ENCODE data around the gene RHOC. TPM values are rescaled to one million over a fixed set of nuclear protein-coding genes. Genes with fewer than 3 reads are reported as not detected.

The RHOC gene
- total RNA-seq, 1 experiment from 2014 or later, result 76.9 TPM

DNA sequence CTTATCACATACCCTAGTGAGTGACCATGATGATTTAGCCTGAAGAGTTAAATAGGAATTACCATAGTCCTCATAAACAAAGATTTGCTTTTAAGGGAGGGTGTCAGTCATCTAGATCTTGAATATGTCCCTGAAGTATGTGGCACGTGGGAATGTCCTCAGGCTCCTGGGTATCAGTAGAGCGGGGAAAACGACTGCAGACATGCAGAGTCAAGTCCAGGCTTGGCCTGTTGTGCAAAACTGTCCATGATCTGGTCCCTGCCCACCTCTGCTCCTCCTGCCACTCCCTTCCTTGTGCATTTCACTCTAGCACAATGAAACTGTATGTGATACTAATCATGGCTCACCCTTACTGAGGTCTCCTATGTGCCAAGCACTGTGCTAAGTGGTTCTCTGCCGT, 19.6 kb downstream of the RHOC start:
- DNase-seq (ENCODE audit: extremely low read depth, low read depth), result no peak

DNA sequence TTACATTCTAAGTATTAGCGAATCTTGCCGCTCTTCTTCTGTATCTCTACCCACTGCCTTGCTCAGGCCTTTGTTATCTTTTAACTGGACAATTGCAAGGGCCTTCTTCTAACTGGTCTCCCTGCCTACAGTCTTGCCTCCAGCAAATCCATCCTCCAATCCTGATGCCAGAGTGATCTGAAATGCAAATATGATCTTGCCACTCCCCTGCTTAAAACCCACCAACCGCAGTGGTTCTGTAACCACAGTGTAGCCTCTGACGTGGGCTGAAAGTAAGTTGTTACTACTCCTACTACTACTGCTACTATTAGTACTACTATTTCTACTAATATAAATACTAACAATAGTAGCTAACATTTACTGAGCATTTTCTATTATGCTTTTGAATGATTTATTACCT, 20.1 kb downstream of the RHOC start:
- no peak for DNase-seq (ENCODE audit: extremely low read depth, low read depth)

DNA sequence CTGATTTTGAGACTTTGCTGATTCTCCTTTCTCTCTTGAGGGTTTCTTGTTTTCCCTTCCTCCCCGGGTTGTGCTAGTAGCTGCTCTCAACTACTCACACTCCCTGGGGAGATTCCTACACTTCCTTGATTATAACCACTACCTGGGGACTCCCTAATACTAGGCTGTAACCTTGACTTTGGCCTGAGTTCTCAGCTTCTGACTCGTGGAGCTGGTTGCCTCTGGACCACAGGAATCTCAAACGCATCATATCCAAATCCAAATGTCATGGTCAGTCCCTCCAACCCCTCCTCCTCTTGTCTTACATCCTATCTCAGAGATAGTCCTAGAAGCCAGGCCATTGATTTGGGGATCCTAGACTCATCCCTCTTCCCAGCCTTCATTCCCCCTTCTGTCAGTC, 20.5 kb downstream of the RHOC start:
- no peak for DNase-seq (ENCODE audit: extremely low read depth, low read depth)

DNA sequence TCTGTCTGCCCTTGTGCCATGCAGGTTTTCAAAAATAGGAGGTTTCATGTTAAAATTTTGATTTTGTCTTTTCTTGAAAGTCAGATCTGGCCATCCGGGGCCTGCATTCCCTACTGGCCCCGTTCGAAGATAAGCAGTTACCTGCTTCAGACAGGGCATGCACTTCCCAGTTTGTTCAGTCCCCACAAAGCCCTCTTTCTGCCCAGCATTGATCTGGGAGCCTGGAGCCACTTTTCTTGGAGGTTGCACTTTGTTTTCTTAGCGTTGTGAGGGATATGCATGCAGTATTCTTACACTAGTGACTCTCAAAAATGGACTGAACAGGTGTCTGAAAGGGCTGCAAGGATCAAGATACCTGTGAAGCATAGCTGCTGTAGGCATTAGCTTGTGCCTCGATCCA, 21.0 kb downstream of the RHOC start:
- DNase-seq (ENCODE audit: extremely low read depth, low read depth), result no peak

DNA sequence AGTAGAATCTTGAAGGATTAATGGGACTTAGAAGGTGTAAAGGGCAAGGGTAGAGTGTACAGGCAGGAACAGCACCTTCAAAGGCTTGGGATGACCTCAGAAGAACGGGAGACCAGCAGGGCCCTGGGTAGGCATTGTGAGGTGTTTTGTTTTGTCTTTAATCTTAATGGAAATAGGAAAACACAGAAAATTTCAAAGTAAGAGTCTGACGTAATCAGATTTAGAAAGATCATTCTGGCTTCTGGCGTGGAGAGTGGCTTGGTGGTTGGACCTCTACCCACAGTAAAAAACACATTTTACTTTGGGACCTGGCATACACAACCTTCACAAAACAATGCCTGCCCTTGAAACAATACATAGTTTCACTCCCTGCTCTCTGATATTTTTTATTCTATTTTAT, 28.3 kb downstream of the RHOC start:
- DNase-seq (ENCODE audit: extremely low read depth, low read depth), result no peak

DNA sequence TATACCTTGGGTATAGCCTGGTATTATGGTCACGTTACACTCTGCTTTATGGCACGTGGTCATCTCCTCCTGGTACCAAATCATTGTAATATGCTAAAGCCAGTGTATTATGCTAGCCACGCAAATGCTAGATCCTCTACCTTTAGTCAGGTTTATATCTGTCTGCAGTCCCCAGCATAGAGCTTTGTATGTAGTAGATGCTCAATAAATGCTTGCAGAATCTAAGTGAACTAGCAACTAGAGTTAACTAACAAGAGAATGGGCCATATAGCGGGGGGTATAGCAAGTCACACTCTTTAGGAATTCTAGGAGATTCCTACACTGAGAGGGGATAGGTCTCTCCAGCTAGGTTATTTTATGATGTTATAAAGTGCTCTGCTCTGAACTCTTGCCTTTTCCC, 29.4 kb downstream of the RHOC start:
- no peak for DNase-seq (ENCODE audit: extremely low read depth, low read depth)

DNA sequence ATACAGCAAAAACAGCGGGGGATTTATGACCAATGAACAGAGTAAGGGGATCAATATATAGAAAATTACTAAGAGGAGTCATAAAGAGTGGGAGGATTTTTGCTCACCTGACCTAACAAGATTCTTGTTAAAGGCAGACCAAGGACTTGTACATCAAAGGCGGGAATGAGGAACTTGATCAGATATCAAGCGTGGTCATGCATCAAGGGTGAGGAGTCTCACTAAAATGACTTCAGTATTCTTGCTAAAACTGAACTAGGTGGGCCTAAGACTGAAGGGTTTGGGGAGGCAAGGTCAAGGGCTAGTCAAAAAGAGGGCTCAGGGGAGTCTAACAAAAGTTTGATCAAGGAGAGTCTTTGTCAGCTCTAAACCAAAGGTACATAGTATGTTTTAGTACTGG, 30.4 kb downstream of the RHOC start:
- DNase-seq (ENCODE audit: extremely low read depth, low read depth), result no peak

DNA sequence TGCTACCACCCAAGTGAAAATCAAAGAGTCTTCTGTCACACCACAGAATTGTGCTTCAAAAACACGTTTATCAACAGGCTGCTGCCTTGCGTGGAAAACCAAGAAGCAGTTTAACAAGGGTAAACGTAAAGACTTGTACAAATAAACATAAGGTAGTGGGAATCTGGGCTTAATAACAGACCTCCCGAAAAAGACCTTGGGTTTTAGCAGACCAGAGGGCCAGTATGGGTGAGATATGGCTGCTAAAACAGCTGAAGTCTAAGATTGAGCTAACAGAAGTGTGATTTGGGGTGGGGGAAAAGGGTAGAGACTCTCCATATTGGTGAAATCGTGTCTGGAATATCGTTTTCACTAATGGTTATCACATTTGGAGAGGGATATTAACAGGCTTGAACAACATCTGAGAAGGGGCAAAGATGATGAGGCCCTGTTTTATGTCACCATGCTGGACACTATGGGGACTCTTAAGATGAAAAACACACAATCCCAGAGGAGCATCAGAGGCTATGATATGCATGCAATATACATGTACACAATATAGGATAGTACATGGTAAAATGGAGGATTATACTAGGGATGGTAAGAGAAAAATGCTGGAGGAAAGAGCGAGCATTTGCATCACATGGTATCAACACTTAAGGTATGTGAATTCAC, 31.1 kb downstream of the RHOC start:
- DNase-seq (ENCODE audit: extremely low read depth, low read depth), result no peak

DNA sequence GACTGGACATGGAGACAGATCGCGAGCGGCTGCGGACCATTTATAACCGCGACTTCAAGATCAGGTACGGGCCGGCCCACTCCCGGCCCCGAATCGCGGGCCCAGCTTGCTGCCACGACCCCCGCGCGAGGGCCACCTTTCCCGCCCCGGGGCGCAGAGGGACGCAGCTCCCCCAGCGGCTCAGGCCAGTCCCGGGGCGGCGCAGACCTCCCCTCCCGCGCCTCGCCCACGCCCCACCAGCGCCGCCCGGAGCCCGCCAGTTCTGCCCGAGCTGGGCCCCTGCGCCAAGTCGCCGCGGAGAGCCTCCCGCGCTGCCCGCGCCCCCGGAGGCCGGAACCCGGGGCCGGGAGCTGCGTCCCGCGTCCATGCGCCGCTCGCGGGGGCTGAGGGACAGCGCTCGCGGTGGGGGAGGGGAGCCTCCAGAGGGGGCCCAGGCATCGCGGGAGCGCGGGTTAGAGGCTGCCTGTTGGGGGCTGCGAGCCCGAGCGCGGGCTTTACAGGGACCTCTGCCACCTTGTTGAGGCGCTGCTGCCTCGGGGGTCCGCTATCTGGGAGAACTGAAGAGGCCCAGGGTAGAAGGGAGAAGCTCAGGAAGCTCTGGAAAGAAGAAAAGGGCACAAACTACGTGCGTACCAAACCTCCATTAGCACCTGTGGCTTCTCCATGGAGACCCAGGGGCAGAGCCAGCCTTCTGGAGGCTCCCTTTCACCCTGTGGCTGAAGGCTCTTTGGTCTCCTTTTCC, 31.8 kb downstream of the RHOC start:
- DNase-seq (ENCODE audit: extremely low read depth, low read depth), result peak; percentile 12

DNA sequence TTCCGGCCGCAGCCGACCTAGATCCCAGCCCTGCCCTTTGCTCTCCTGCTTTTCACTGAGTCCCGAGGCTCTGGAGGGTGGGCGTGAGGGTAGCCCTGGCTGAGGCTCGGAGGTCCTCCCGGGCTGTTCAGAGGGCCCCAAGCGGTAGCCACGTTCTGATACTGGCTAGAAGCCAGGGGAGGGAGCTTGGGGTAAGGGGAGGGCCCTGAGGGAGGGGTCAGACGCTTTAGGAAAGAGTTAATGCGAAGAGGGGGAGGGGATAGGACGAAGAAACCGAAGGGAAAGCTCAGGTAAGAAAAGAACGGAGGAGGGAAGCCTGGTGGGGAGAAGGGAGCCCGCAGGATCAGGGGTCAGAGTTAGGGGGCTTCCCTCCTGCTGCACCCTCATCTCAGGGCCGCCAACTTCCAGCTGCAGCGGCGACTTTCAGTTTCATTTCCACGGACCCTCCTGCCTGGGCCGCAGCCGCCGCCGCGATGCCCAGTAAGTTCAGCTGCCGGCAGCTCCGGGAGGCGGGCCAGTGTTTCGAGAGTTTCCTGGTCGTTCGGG, 32.4 kb downstream of the RHOC start, which contains the start of gene MOV10:
Gene MOV10, plus strand, starts transcription at position 220 of the 546 bp plus-strand sequence. Its CDS starts 254 bp downstream, at position 474.
- peak; percentile 41 for DNase-seq (ENCODE audit: extremely low read depth, low read depth)

DNA sequence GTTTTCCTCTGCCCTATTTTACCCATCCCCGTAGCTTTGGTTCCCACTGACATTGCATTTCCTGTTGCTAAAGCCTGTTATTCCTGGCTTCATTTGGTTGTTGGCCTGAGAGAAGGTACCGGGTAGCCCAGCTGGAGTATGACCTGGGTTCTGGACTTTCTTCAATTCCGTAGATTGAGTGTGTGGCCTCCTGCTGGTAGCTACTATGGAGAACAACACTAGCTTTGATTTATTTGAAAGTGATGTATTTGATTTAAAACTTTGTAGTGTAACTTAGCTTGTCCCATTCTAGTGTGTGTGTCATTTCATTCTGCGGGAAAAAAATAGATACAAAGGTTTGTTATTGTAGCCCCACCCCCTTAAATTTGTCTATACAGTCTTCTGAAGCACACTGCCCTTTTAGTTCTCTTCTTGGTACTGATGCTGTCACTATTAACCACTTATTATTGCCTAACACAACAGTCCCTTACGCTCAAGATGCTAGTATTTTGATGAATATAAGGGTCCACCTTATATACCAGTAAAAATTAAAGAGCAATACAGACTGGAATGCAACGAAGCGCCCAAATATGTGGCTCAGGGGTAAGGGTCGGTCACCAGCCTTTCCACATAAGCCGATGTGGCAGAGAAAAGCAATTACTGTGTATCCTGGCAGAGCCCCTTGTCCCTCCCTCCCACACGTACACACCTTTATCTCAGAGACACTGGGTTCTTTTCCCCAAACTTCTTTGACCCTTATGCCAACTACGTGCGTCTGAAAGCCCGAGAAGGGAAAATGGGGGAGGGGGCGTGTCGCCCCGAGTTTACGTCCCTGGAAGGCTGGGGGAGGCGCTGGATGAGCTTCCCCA, 33.1 kb downstream of the RHOC start:
- DNase-seq (ENCODE audit: extremely low read depth, low read depth), result peak; percentile 14

DNA sequence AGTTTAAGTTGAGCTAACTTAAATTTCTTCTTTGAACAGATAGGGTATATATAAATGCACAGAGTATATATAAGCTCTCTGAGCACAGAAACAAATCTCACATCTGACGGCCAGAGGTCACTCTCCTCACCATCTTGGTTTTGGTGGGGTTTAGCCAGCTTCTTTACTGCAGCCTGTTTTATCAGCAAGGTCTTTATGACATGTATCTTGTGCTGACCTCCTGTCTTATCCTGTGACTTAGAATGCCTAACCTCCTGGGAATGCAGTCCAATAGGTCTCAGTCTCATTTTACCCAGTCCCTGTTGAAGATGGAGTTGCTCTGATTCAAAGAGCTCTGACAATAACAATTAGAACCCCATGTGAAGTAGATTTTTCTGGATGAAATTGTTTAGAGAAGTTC, 34.1 kb downstream of the RHOC start:
- DNase-seq (ENCODE audit: extremely low read depth, low read depth), result no peak

DNA sequence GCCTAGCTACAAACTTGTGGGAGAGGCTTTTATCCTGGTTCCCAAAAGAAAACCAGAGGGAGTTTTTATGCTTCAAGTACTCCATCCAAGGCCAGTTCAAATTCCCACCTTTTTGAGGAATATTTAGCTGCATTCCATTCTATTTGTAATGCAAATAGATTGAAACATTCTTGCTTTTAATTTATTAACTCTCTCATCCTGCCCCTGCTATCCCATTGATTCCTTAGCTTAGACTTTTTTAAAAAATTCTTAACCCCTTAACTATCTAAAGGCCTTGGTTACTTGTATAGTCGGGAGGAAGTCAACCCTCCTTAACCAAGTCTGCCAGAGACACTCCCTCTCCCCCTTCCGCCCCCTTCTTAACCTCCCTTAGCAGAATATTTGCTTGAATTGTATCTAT, 34.9 kb downstream of the RHOC start:
- no peak for DNase-seq (ENCODE audit: extremely low read depth, low read depth)

DNA sequence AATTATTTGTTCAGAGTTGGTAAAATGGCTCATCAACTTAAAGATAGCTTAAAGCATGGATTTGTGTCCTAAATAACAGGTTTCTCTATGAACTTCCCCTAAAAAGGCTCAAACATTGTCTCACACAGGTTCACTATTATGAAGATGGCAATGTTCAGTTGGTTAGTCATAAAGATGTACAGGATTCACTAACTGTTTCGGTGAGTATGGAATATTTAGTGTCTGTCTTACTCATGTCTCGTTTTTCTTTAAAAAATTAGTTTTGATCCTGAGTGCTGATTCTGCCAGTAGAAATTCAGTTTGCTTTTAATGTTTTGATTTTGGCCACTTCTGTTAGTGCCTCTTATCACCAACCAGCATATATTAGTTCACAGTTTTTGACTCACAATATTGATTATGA, 40.0 kb downstream of the RHOC start:
- no peak for DNase-seq (ENCODE audit: extremely low read depth, low read depth)

DNA sequence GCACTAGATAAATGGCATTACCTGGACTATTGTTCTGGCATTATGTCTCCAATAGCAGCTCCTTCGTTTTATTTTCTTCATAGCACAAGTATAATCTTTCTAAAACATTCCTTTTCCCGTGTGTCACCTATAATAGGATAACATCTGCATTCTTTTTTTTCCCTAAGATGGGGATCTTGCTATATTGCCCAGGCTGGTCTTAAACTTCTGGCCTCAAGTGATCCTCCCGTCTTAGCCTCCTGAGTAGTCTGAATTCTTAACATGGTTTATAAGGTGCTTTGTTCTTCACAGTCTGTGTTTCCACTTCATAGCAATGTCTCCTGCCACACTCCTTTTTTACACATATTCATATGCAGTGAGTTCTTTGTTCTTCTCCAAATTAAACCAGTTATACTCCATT, 41.1 kb downstream of the RHOC start:
- no peak for DNase-seq (ENCODE audit: extremely low read depth, low read depth)

DNA sequence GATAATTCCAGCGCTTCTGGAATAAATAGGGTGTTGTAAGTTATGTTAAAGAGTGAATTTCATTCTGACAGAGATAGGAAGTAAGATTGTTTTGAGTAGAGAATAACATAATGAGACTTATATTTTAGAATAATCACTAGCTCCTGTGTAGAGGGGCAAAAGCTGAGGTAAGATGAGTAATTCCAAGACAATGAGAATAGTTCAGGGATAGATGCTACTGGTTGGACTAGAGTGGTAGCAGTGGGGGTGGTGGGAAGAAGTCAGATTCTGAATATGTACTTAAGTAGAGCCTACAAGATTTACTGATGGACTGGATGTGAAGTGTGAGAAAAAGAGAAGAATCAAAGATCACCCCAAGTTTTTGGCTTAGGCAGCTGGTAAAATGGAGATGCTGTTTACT, 55.7 kb downstream of the RHOC start:
- DNase-seq (ENCODE audit: extremely low read depth, low read depth), result no peak

Other genes with a start within 250 kb of the RHOC start
- gene WNT2B, start 198.2 kb downstream of the RHOC start, total RNA-seq (2014; rRNA removed; shearing (Covaris generic)), result 0.98 and 1.5 TPM in 2 replicates
- 20.5 and 22.3 TPM in 2 replicates for gene ST7L, start 88.0 kb downstream of the RHOC start, total RNA-seq (2014; rRNA removed; shearing (Covaris generic))
- 137 and 154 TPM in 2 replicates for gene CAPZA1, start 87.3 kb downstream of the RHOC start, total RNA-seq (2014; rRNA removed; shearing (Covaris generic))
- gene MOV10, start 32.5 kb downstream of the RHOC start, total RNA-seq (2014; rRNA removed; shearing (Covaris generic)), result 25.8 and 29.5 TPM in 2 replicates
- gene PPM1J, start 8.2 kb upstream of the RHOC start, total RNA-seq (2014; rRNA removed; shearing (Covaris generic)), result 0.69 and 0.72 TPM in 2 replicates
- gene SLC16A1, start 249.1 kb upstream of the RHOC start, total RNA-seq (2014; rRNA removed; shearing (Covaris generic)), result 80.3 and 91.5 TPM in 2 replicates

Data from NCI-H460 (cell line).